ENCODE results near the gene B3GNT5. TPM values are rescaled to one million over a fixed set of nuclear protein-coding genes. Genes with fewer than 3 reads are reported as not detected.

The B3GNT5 gene
- total and polyA plus RNA-seq, 2 of the 8 experiments (the other 6 are each of a cell fraction or from before 2014, with no cell fraction given): 2.4 to 9.7 TPM

DNA sequence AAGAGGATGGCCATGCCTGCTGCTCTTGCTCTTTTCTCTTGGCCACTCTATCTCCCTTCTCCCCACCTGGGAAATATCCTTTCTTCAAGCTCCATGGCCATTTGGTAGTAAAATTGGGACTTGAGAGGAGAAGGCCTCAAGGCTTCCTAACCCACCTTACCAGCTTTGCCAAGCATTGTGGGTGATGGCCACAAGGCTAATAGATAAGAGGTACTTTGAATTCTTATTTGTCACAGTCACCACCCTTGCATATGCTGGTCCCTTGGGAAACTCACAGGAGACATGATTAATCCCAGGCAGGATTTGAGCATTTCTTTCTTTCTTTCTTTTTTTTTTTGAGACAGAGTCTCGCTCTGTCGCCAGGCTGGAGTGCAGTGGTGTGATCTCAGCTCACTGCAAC, 37.2 kb downstream of the B3GNT5 start:
- POLR2A ChIA-PET (ENCODE audit: partially characterized antibody): interaction anchor here (1.0 to 1.2 kb wide), 2 partner anchors 9 to 35 kb away, joined by 3 read pairs; no protein-coding TSS in a partner anchor
- Histone ChIP-seq H4K8ac (ENCODE audit: extremely low read depth, insufficient read depth, low read length) (no peak overlapping the region), H3K4me2 (ENCODE audit: insufficient read depth in 1 of 2, low read depth in 2 of 2, low read length in 2 of 2) (no peak overlapping the region), H3K23ac (ENCODE audit: insufficient read length) (no peak overlapping the region), H3K79me1 (ENCODE audit: low read depth, low read length) (no peaks in the 10 kb centered on the region), H2AFZ (ENCODE audit: low read length) (no peak overlapping the region), H3K4me1 (replicated peaks in 1 of 4; ENCODE audit: control insufficient read depth in 3 of 4, insufficient read depth in 4 of 4, low read length in 3 of 4) (no peaks in the 10 kb centered on the region), H3K23me2 (ENCODE audit: low read depth, low read length) (no peaks in the 10 kb centered on the region), H2BK12ac (ENCODE audit: low read depth, low read length) (no peak overlapping the region), H3K18ac (ENCODE audit: extremely low read depth, low read length) (no peak overlapping the region), H3K9me3 (ENCODE audit: insufficient read depth in 2 of 2, low read depth in 1 of 2, low read length in 1 of 2) (no peaks in the 10 kb centered on the region), H3K79me2 (ENCODE audit: control insufficient read depth in 1 of 2, insufficient read depth in 2 of 2, low read length in 2 of 2) (no peaks in the 10 kb centered on the region), H4K20me1 (replicated peaks in 1 of 2; ENCODE audit: control insufficient read depth in 1 of 2, insufficient read depth in 2 of 2, low read length in 2 of 2) (no peaks in the 10 kb centered on the region), H3K4me3 (ENCODE audit: extremely low read depth in 1 of 4, insufficient read depth in 2 of 4, low read depth in 3 of 4, low read length in 4 of 4) (no peak overlapping the region), H2BK20ac (ENCODE audit: low read length) (no peak overlapping the region), H3K14ac (ENCODE audit: insufficient read length) (no peak overlapping the region), H2BK5ac (ENCODE audit: low read depth, low read length) (no peak overlapping the region), H2BK15ac (ENCODE audit: low read length) (no peak overlapping the region), H4K91ac (replicated peaks; ENCODE audit: insufficient read length, low read length) (no peak overlapping the region), H3K36me3 (ENCODE audit: control insufficient read depth in 2 of 4, insufficient read depth in 4 of 4, low read length in 3 of 4) (peaks cover 0 to 12% (median 1%) of the 10 kb centered on the region in 4 experiments; a peak in 3 of 8 replicates), H3K9ac (replicated peaks in 1 of 4; ENCODE audit: extremely low read depth in 1 of 4, low read depth in 3 of 4, low read length in 3 of 4) (no peak overlapping the region), H3K4ac (replicated peaks; ENCODE audit: insufficient read length, low read depth, low read length) (no peak overlapping the region), H3K27ac (ENCODE audit: low read depth, low read length) (no peak overlapping the region), H3K56ac (replicated peaks; ENCODE audit: insufficient read length, low read depth, low read length) (no peak overlapping the region), H3K27me3 (replicated peaks in 1 of 4; ENCODE audit: control insufficient read depth in 3 of 4, extremely low read depth in 1 of 4, insufficient read depth in 3 of 4, low read length in 3 of 4) (no peaks in the 10 kb centered on the region), H2AK5ac (ENCODE audit: low read depth, low read length) (no peak overlapping the region), H4K5ac (ENCODE audit: insufficient read length, low read depth, low read length) (no peak overlapping the region), H2BK120ac (replicated peaks; ENCODE audit: low read depth, low read length) (no peak overlapping the region)
- DNase-seq (ENCODE audit: low read depth in 1 of 2, low spot score in 2 of 2) (no peak), FAIRE-seq (no peak)
- WGBS, 2 experiments (ENCODE audit: extremely low coverage in 1 of 2, insufficient coverage in 1 of 2, insufficient read length in 1 of 2, insufficient replicate concordance in 2 of 2, low coverage in 1 of 2, low lambda C conversion rate in 2 of 2, missing lambda C conversion rate in 1 of 2): no CpG with 5 or more reads among the region's 2 CpGs
- CTCF ChIA-PET (ENCODE audit: partially characterized antibody): interaction anchor here (0.7 kb wide), 1 partner anchor 1037 kb away, joined by 3 read pairs; no protein-coding TSS in a partner anchor
- TF ChIP-seq CBX5 (IDR thresholded peaks at IDR 0.05; ENCODE audit: low read depth, low read length) (no peak), EP300 (IDR thresholded peaks at IDR 0.05; ENCODE audit: borderline replicate concordance in 1 of 2, low read depth in 2 of 2, low read length in 2 of 2) (no peak), ATF3 (IDR thresholded peaks at IDR 0.05; ENCODE audit: insufficient read depth, low read depth, low read length) (no peak), CHD1 (IDR thresholded peaks at IDR 0.05; ENCODE audit: low read depth, low read length) (no peak), EZH2 (IDR thresholded peaks at IDR 0.05; ENCODE audit: low read depth, low read length, severe bottlenecking) (no peak), SRF (IDR thresholded peaks at IDR 0.05; ENCODE audit: low read depth, low read length) (no peak), SIX5 (IDR thresholded peaks at IDR 0.05; ENCODE audit: low read depth, low read length) (no peak), RAD21 (IDR thresholded peaks at IDR 0.05 in 1 of 2, conservative IDR thresholded peaks at IDR 0.05 in 1 of 2; ENCODE audit: low read depth in 2 of 2, low read length in 2 of 2) (no peak), RBBP5 (IDR thresholded peaks at IDR 0.05; ENCODE audit: borderline replicate concordance, low read depth, low read length) (no peak)
- TF ChIP-seq, protein P1, sequence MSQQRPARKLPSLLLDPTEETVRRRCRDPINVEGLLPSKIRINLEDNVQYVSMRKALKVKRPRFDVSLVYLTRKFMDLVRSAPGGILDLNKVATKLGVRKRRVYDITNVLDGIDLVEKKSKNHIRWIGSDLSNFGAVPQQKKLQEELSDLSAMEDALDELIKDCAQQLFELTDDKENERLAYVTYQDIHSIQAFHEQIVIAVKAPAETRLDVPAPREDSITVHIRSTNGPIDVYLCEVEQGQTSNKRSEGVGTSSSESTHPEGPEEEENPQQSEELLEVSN (IDR thresholded peaks at IDR 0.05): no peak

All from H1 (cell line).